GM18909 (cell line): Measurements from ENCODE around the gene FANK1.
"Not testable (repeated sequence)": the region's sequence is repeated elsewhere in the genome, so short reads cannot be mapped to it uniquely, and the experiment has no call there.

Experiments
- ATAC-seq: cut with Tn5 transposase; IDR thresholded peaks from one replicate; pipeline ENCODE4 v1.9.1; 2021; ENCODE audit warnings: mild to moderate bottlenecking; ENCODE audit not compliant: unreplicated experiment, poor library complexity

Gene FANK1

DNA sequence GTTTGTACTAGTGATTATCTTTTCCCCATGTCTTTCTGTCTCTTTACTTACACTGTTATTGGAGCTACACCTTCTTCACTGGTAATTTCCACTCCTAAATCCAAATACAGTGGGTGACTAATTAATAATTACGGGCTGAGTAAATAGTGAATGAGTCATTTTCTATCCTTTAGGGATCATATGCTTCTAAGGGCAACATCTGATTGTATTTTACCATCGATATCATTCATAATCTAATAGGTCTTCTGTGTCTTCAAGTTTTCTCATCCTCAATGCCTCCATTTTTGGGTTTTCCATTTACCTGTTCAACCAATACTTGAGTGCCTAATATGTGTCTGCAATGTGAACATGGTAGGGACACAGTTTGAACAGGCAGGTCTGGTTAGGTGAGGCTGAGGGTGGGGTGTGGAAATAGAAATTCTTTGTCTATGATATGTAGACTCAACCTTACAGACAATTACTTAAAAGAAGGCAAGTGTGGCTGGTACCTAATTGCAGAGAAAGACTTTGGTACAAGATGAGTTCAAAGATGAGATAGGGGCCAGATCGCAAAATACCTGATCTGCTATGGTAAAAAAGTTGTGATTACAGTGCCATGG lies 9.4 kb upstream of the FANK1 start:
- ATAC-seq, result no peak

DNA sequence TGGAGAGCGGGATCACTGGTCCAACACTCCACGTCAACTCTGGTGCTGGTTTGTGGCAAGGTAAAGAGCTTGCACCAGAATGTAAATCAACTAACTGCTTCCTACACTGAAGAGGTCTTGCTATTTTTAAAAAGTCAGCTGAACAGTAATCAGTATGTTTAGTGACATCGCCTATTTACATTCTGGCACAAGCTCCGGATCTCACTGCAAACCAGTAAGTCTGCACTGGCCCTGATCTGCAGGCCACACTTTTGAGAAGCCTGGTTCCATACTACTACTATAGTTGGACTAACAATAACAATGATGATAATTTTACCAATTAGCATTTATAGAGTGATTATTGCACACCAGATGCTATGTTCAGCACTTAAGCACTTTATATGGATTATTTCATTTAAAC lies 6.9 kb upstream of the FANK1 start:
- not testable (repeated sequence) for ATAC-seq

DNA sequence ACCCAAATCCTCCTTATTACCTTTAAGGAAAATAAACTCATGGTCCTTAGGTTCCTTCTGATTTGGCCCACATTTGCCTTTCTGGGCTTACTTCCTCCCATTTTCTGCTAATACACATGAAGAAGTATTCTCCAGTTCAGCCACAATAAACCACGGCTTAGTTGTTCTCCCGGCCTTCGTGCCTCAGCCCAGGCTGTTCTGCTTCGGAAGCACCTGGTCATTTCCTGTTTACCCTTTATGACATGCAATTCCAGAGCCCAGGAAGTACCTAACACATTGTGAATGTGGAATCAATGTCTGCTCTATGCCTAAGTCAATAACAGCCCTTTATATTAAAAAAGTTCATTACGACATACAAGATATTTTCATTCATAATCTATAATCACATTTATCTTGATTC lies 4.0 kb upstream of the FANK1 start:
- ATAC-seq, result not testable (repeated sequence)

DNA sequence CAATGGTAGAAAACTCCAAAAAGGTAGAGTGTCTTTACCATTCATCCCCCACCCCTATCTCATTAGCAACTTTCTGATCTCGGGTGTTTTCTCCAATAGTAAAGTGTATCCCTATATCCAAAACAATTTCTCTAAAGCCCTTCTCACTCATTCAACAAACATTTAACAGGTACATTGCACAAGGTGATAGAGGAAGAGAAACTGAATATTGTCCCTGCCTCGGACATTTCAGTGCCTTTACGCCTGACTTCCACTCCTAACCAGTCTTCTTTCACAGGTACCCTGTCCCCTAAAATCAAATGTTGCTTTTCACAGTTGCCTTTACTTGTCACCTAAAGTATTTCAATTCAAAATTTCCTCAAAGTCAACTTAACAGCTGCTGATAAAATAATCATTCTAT lies 2.2 kb upstream of the FANK1 start:
- ATAC-seq, result not testable (repeated sequence)

DNA sequence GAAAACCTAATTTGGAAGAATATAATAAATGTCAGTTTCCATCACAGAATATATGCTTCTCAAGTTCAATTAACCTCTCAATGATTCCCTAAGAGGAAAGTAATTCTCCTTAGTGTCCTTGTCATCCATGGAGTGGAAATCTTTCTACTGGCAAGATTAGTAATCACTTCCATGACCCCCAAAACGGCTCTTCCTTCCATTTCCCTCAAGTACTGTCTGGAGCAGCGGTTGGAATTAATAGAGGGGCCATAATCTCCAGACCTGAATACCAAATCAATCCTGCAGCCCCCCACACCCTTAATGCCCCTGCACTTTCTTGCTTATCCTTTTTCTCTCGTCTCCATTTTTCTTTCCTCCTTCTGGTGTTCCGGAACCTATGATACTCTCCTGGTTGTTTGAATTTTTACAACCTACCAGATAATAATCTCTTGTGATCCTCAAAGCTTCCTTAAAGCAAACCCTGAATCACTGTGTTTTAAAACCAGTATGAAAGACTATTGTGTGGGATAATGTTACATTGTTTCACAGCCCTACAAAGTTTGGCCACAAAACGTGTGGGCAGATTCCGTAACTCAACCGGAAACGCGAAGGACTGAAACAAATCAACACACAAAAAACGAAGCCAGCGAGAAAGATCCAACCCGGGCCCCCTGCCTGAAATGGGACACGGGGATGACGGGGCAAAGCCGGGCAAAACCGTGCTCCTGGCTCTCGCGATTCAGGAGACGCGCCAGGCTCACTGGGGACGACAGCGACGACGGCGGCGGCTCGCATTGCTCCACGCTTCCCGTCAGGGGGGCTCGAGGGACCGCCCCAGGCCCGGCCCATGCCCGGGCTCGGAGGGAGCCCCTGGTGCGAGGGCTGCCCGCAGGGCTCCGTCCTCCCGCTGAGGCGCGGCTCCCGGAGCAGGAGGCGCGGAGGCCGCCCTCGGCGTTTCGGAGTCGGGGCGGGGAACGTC lies 955 bp upstream of the FANK1 start:
- ATAC-seq, result peak; percentile 51

DNA sequence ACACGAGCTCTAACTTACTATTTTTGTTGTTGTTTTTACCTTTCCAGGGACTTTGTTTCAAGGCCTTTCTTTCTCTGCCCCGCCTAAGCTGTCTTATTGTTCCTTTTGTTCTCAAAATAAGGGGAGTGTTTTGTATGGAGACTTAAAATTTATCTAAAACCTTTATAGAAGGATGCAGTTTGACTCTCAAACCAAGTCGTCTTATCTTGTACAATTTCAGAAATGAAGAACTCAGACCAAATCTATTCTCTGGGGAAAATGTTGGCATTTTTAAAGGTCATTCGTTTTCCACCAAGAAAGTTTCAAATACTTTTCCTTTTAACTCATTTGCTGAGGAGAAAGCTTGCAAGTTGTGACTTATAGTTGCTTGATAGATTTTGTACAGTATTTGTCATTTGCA lies 953 bp downstream of the FANK1 start:
- ATAC-seq, result not testable (repeated sequence)

DNA sequence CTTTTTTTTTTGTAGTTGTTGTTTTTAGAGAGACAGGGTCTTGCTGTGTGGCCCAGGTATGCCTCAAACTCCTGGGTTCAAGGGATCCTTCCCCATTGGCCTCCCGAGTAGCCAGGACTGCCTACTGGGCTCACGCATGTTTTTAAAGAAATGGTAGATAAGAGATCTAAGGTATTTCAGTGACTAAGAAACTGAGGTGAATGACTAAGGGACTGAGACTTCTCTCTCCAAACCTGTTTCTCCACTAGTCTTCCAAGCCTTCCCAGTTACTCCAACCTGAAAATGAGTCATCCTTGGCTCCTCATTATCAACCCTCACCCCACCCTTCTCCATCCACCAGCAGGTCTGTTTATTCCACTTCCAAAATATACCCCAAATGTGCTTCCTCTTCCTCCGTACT lies 4.6 kb downstream of the FANK1 start:
- ATAC-seq, result not testable (repeated sequence)

DNA sequence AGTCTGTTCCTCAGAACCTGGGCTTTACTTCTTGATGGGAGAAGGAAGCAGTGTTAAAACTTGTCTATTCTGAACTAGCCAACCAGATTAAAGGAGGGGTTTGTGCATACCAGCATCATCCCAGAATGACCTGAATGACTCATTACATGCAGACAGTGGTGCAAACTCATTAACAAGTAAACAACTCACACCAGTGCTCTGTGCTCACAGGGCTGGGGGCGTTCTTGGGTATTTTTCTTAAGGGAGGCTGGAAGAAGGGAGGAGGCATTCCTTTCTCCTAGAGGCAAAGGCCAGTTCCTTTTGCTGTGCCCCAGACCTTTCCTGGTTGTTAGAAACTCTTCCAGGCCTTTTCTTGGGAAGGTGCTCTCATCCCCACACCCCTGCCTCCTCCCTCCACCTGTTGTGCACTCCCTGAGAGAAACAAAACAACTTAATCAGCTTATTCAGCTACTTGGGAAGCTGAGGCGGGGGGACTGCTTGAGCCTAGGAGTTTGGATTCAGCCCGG lies 6.8 kb downstream of the FANK1 start:
- not testable (repeated sequence) for ATAC-seq

DNA sequence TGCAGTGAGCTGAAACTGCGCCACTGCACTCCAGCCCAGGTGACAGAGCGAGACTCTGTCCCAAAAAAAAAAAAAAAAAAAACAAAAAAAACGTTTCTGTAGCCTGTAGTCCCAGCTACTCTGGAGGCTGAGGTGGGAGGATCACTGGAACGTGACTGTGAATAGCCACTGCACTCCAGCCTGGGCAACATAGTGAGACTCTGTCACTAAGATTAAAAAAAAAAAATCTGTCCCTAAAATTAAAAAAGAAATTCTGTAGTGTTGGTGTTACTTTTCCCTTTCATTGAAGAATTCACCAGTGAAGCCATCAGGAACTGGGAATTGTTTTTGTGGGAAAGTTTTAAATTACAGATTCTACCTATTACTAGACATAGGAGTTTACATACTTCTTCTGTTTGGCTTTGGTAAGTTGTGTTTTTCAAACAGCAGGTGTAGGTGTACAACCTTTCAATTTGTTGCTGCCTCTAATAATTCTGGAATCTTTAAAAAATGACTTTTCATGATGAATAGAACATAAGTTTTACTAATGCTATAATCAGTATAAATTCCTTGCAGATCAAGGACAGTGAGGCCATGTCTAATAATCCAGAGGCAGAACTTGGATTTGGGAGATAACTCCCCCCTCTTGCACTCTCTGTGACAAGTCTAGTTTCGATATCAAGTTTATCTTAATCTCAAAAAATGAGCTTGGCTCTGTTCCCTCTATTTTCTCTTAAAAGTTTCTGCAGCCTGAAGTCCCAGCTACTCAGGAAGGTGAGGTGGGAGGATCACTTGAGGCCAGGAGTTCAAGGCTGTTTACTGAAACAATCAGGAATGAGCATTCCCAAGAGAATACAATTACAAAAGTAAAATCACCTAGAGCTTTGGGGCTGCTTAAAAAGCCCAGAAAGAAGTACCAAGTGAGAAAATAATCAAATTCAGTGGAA lies 9.0 kb downstream of the FANK1 start:
- ATAC-seq, result not testable (repeated sequence)

DNA sequence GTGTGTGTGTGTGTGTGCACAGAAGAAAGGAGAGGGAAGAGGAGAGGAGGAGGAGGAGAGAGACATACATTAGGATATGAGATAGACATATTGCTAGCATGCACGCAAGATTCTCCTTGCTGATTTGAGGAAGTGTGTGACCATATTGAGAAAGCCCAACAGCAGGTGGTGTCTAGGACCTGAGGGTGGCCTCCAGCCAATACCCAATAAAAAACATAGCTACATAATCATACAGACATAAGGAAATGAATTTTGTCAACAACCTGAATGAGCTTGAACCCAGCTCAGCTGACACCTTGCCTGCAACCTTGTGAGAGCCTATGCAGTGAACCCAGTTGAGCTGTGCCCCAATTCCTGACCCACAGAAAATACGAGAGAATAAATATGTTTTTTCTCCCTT lies 11.2 kb downstream of the FANK1 start:
- not testable (repeated sequence) for ATAC-seq

DNA sequence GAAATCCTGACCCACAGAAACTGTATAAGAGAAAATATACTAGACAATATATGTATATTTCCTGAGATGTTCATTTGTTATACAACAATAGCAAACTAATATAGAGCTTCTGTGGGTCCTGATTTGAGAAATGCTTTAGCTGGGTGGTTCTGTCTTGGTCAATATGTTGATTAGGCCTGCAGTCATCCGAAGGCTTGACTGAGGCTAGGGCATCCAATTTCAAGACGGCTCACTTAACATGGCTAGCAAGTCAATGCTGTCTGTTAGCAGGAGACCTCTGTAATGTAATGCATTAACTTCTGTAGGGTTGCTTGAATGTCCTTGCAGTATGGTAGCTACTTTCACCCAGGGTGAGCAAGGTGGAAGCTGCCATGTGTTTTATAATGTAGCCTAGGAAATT lies 12.4 kb downstream of the FANK1 start:
- ATAC-seq, result not testable (repeated sequence)

DNA sequence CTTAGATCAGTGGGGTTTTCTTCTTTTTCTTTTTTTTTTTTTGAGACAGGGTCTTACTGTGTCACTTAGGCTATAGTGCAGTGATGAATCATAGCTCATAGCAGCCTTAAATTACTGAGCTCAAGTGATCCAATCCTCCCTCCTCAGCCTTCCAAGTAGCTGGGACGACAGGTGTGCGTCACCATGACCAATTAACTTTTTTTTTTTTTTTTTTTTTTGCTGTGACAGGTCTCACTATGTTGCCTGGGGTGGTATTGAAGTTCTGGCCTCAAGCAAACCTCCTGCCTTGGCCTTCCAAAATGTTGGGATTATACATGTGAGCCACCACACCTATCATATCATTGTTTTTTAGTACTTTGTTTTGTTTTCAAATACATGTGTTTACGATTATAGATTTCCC lies 13.1 kb downstream of the FANK1 start:
- ATAC-seq, result not testable (repeated sequence)

DNA sequence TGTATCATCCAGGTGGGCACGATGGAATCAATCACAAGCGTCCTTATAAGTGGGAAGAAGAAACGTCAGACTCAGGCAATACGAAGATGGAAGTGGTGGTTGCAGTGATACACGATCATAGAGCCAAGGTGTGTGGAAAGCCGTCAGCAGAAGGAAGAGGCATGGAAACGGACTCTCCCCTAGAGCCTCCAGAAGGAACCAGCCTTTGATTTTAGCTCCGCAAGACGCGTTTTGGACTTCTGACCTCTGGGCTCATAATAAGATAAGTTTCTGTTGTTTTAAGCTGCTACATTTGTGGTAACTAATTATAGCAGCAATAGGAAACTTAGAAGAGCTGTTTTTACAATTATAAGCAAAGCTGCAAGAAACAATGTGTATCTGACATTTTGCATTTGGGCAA lies 14.8 kb downstream of the FANK1 start:
- ATAC-seq, result no peak

DNA sequence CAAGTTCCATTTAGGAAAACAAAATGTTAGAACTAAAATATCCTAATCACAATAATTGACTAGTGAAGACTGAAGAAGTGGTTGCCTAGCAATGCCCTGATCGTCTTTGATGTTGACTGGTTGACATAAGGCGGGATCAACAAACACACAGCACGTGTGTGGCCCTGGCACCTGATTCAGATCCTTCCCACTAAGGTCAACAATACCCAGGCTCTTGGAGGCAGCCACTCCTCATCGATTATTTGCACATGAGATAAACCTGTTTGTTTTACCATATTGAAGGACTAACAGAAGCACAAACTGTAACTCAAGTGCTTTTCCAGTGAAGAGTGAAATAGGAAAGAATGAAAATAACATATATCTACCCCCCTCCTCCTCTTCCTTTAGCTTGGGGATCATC lies 15.6 kb downstream of the FANK1 start:
- no peak for ATAC-seq

DNA sequence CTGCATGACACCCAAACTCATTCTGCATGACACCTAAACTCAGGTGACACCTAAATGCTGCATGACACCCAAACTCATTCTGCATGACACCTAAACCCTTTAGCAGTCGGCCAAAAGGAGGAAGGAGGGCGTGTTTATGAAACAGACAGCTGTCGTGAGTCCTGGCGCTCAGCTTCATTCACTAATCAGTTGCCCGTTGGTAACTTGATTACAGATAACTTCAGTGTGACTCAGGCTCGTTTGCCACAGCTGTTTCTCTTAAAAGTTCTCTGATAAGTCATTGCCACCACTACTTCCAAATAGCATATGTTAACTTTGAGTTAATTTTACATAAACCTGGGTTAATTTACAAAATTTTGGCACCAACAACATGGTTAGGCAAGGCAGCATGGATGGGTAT lies 16.9 kb downstream of the FANK1 start:
- not testable (repeated sequence) for ATAC-seq

DNA sequence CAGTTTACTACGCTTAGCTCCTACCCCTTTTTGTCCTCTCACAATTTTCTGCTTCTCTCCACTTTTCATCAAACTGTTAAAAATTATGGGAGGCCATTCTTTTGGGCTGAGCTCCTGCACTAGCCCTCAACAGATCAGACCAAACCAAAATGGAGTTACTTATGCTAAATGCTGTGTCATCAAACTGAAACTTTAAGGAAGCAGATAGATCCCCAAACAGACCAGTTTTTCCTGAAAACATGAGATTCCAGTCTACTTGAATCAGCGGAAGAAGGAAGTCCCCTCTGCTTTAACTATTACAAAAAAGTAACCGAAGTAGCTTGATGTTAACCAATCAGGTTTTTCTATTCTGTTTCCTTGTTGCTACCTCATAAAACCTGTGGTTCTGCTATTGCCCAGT lies 20.6 kb downstream of the FANK1 start:
- no peak for ATAC-seq

DNA sequence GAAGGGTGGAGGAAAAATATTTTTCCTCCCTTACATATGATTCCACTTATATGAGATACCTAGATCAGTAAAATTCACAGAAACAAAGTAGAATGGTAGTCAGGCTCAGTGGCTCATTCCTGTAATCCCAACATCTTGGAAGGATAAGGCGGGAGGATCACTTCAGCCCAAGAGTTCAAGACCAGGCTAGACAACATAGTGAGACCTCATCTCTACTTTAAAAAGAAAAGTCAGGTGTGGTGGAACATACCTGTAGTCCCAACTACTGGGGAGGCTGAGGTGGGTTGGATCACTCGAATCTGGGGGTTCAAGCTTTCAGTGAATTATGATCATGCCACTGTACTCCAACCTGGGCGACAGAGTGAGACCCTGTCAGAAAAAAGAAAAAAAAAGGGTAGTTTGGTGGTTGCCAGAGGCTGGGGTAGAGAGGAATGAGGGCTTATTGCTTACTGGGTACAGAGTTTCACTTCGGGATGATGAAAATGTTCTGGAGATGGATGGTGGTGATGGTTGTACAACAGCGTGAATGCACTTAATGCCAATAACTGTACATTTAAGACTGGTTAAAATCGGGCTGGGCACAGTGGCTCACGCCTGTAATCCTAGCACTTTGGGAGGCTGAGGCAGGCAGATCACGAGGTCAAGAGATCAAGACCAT lies 21.5 kb downstream of the FANK1 start:
- not testable (repeated sequence) for ATAC-seq

DNA sequence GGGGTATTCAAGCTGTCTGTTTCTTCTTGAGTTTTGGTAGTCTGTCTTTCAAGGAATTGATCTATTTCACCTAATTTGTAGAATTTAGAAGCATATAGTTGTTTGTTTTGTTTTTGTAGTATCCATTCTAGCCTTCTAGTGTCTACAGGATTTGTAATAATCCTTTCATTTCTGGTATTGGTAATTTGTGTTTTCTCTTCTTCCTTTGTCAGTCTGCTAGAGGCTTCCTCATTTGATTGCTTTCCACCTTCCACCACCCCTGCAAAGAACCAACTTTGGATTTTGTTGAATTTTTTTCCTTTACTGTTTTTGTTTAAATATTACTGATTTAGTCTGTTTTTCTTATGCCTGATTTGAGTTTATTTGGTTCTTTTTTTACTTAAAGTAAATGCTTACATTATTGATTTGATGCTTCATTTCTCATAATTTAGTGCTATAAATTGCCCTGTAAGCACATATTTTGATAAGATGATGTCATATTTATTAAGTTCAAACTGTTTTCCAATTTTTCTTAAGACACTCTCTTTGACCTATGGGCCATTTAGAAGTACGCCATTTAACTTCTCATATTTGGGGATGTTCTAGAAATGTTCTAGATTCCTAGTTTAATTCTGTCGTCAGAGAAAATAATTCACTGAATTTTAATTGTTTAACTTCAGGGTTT lies 25.4 kb downstream of the FANK1 start:
- not testable (repeated sequence) for ATAC-seq

DNA sequence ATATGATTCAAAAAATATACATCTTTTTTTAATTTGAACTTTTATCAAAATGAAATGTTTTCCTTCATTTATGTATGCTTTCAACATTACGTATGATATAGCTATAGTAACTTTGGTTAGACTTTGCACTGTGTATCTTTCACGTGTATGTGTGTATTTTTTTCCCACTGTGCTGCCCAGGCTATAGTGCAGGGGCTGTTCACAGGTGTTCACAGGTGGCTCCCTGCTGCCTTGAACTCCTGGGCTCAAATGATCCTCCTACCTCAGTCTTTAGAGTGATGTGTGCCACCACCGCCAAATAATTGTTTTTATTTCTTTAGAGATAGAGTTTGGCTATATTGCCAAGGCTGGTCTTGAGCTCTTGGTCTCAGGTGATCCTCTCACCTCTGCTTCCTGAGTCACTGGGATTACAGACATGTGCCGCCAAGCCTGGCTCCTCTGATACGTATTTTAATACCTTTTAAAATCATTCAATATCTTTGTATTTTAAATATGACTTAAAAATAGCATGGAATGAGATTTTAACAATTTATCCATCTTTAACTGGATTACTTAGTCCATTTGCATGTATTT lies 29.0 kb downstream of the FANK1 start:
- no peak for ATAC-seq
